ENCODE results near the gene TTC34. TPM values are rescaled to one million over a fixed set of nuclear protein-coding genes. Genes with fewer than 3 reads are reported as not detected.
A peak's percentile ranks its signal among the peaks of the same experiment; 100 is the strongest.
"Not testable (repeated sequence)": the region's sequence is repeated elsewhere in the genome, so short reads cannot be mapped to it uniquely, and the experiment has no call there.

Gene TTC34
- total and polyA plus RNA-seq, 7 donors: under 0.01 to 0.83 (median 0.56) TPM; not detected in 1

GRCh38 chr1:2803086-2803930 is 1.8 kb upstream of the TTC34 start:
- Histone ChIP-seq H3K4me1 (no peaks in the 10 kb centered on the region), H3K27me3 (peaks cover 5 to 90% (median 40%) of the 10 kb centered on the region in 3 donors), H3K9me3 (no peaks in the 10 kb centered on the region), H3K36me3 (no peaks in the 10 kb centered on the region), H3K4me3 (no peak overlapping the region), H3K27ac (no peak overlapping the region)
- WGBS, 2 donors: 82 to 85% methylated on average over 37 of the region's 37 CpGs
- intact Hi-C loops (cut with DNase I): no loop called here
- peak; percentile 49 for DNase-seq
- TF ChIP-seq EP300 (IDR thresholded peaks at IDR 0.05) (no peak), POLR2A (IDR thresholded peaks at IDR 0.05) (no peak), CTCF (IDR thresholded peaks at IDR 0.05) (no peak), POLR2AphosphoS5 (IDR thresholded peaks at IDR 0.05) (no peak)

- Histone ChIP-seq H3K27me3 (peaks cover 5 to 85% (median 39%) of the 10 kb centered on the region in 3 donors), H3K27ac (no peak overlapping the region), H3K4me3 (no peak overlapping the region), H3K4me1 (no peaks in the 10 kb centered on the region), H3K9me3 (no peaks in the 10 kb centered on the region), H3K36me3 (no peaks in the 10 kb centered on the region)
- no peak for TF ChIP-seq POLR2A (IDR thresholded peaks at IDR 0.05)
- WGBS, 2 donors: 74 to 83% methylated on average over 10 of the region's 10 CpGs
- intact Hi-C loops (cut with DNase I): no loop called here
- DNase-seq: peak; percentile 46
Observed at GRCh38 chr1:2802421-2802961, 998 bp upstream of the TTC34 start.

- peak; percentile 52 for DNase-seq
- Histone ChIP-seq H3K27ac (no peak overlapping the region), H3K36me3 (no peaks in the 10 kb centered on the region), H3K4me1 (no peaks in the 10 kb centered on the region), H3K4me3 (no peak overlapping the region), H3K9me3 (no peaks in the 10 kb centered on the region), H3K27me3 (peaks cover 5 to 82% (median 35%) of the 10 kb centered on the region in 3 donors)
- 61 to 76% methylated on average over 11 of the region's 11 CpGs for WGBS, 2 donors
- intact Hi-C loops (cut with DNase I): no loop called here
- no peak for TF ChIP-seq EP300 (IDR thresholded peaks at IDR 0.05)
Observed at GRCh38 chr1:2801046-2801445, 447 bp downstream of the TTC34 start.

GRCh38 chr1:2800664-2801045 is 838 bp downstream of the TTC34 start:
- no peaks in the 10 kb centered on the region for H3K4me1 ChIP-seq
- TF ChIP-seq POLR2A (IDR thresholded peaks at IDR 0.05) (no peak), POLR2AphosphoS5 (IDR thresholded peaks at IDR 0.05) (no peak), CTCF (IDR thresholded peaks at IDR 0.05) (no peak), EP300 (IDR thresholded peaks at IDR 0.05) (no peak)
- peaks cover 5 to 78% (median 31%) of the 10 kb centered on the region in 3 donors for H3K27me3 ChIP-seq
- H3K27ac ChIP-seq: no peak overlapping the region
- DNase-seq: peak; percentile 57
- no peak overlapping the region for H3K4me3 ChIP-seq
- no peaks in the 10 kb centered on the region for H3K9me3 ChIP-seq
- intact Hi-C loops (cut with DNase I): no loop called here
- WGBS, 2 donors: 64 to 72% methylated on average over 12 of the region's 12 CpGs
- H3K36me3 ChIP-seq: no peaks in the 10 kb centered on the region

- no peak for TF ChIP-seq EP300 (IDR thresholded peaks at IDR 0.05)
- TF ChIP-seq POLR2AphosphoS5 (IDR thresholded peaks at IDR 0.05): no peak
- no peak for TF ChIP-seq CTCF (IDR thresholded peaks at IDR 0.05)
- TF ChIP-seq POLR2A (IDR thresholded peaks at IDR 0.05): no peak
- intact Hi-C loops (cut with DNase I): no loop called here
- Histone ChIP-seq H3K4me3 (no peak overlapping the region), H3K9me3 (peaks cover 0 to 2% (median 1%) of the 10 kb centered on the region in 4 donors), H3K36me3 (no peaks in the 10 kb centered on the region), H3K27ac (no peak overlapping the region), H3K27me3 (peaks cover 5 to 74% (median 25%) of the 10 kb centered on the region in 3 donors), H3K4me1 (no peaks in the 10 kb centered on the region)
- WGBS, 2 donors: 88 to 89% methylated on average over 49 of the region's 49 CpGs
- peak; percentile 57 for DNase-seq
Observed at GRCh38 chr1:2799811-2800663, 1.5 kb downstream of the TTC34 start.

GRCh38 chr1:2798958-2799357 is 2.5 kb downstream of the TTC34 start:
- peaks cover 0 to 12% (median 5%) of the 10 kb centered on the region in 4 donors for H3K9me3 ChIP-seq
- WGBS, 2 donors: 96 to 97% methylated on average over 7 of the region's 7 CpGs
- H3K36me3 ChIP-seq; H3K27ac ChIP-seq; intact Hi-C loops (cut with DNase I); H3K4me3 ChIP-seq; H3K4me1 ChIP-seq: not testable (repeated sequence)
- peak; percentile 24 for DNase-seq
- H3K27me3 ChIP-seq: peaks cover 5 to 67% (median 18%) of the 10 kb centered on the region in 3 donors

All from sigmoid colon (tissue), 7 donors.